HepG2 (cell line): ENCODE data around the gene APLP1. TPM values are rescaled to one million over a fixed set of nuclear protein-coding genes. Genes with fewer than 3 reads are reported as not detected.

Experiments
- ATM ChIP-seq: fragments of 450-650 bp; IDR thresholded peaks from 2 replicates; pipeline ENCODE4 v1.7.1; 2017; ENCODE audit warnings: mild to moderate bottlenecking, borderline replicate concordance
- FIP1L1 ChIP-seq: fragments of 200-400 bp; formaldehyde crosslinking; IDR thresholded peaks from 2 replicates; pipeline ENCODE4 v1.6.1; 2018; ENCODE audit warnings: low read depth, mild to moderate bottlenecking, low read length, moderate library complexity, borderline replicate concordance; ENCODE audit not compliant: insufficient read depth
- FOXK2 ChIP-seq: fragments of 450-650 bp; IDR thresholded peaks from 2 replicates; pipeline ENCODE4 v1.6.1; 2016
- GLMP ChIP-seq: sonication (generic); formaldehyde crosslinking; IDR thresholded peaks from 2 replicates; pipeline ENCODE4 v1.9.0; 2021; ENCODE audit warnings: missing genetic modification reagents, mild to moderate bottlenecking, borderline replicate concordance
- GPBP1L1 ChIP-seq: sonication (generic); formaldehyde crosslinking; IDR thresholded peaks from 2 replicates; pipeline ENCODE4 v1.5.0; 2020; ENCODE audit warnings: mild to moderate bottlenecking, missing genetic modification reagents
- KDM2A ChIP-seq: sonication (generic); formaldehyde crosslinking; IDR thresholded peaks from 2 replicates; pipeline ENCODE4 v1.4.0; 2020; ENCODE audit warnings: low read depth, missing genetic modification reagents, borderline replicate concordance
- NFYC ChIP-seq: IDR thresholded peaks from 2 replicates; pipeline ENCODE4 v1.6.1; 2016; ENCODE audit warnings: missing genetic modification reagents, missing compliant biosample characterization
- PATZ1 ChIP-seq: sonication (generic); formaldehyde crosslinking; IDR thresholded peaks from 2 replicates; pipeline ENCODE4 v1.4.0; 2020; ENCODE audit warnings: missing genetic modification reagents
- PHF8 ChIP-seq: sonication (generic); formaldehyde crosslinking; IDR thresholded peaks from 2 replicates; pipeline ENCODE4 v1.5.0; 2020; ENCODE audit warnings: missing genetic modification reagents
- SIX4 ChIP-seq: sonication (generic); formaldehyde crosslinking; IDR thresholded peaks from 2 replicates; pipeline ENCODE4 v1.4.0; 2020; ENCODE audit warnings: missing genetic modification reagents
- SKI ChIP-seq: fragments of 450-650 bp; IDR thresholded peaks from one replicate; pipeline ENCODE4 v1.6.1; 2018; ENCODE audit warnings: mild to moderate bottlenecking; ENCODE audit not compliant: partially characterized antibody
- SMAD1 ChIP-seq: sonication (generic); formaldehyde crosslinking; IDR thresholded peaks from 2 replicates; pipeline ENCODE4 v1.4.0; 2020; ENCODE audit warnings: missing genetic modification reagents, low read depth, mild to moderate bottlenecking, borderline replicate concordance
- SMARCE1 ChIP-seq: fragments of 450-650 bp; IDR thresholded peaks from 2 replicates; pipeline ENCODE4 v1.6.1; 2017; ENCODE audit warnings: borderline replicate concordance
- SSRP1 ChIP-seq: IDR thresholded peaks from 2 replicates; pipeline ENCODE4 v1.6.1; 2016; ENCODE audit warnings: control low read depth
- TARDBP ChIP-seq: sonication (generic); formaldehyde crosslinking; IDR thresholded peaks from 2 replicates; pipeline ENCODE4 v1.8.0; 2022; ENCODE audit warnings: mild to moderate bottlenecking, missing genetic modification reagents
- TEF ChIP-seq: sonication (generic); formaldehyde crosslinking; IDR thresholded peaks from 2 replicates; pipeline ENCODE4 v1.5.0; 2020; ENCODE audit warnings: missing genetic modification reagents
- TERF1 ChIP-seq: sonication (generic); formaldehyde crosslinking; IDR thresholded peaks from 2 replicates; pipeline ENCODE4 v1.8.0; 2022; ENCODE audit warnings: mild to moderate bottlenecking, missing genetic modification reagents, moderate library complexity
- ZBTB38 ChIP-seq: sonication (generic); formaldehyde crosslinking; IDR thresholded peaks from 2 replicates; pipeline ENCODE4 v1.5.1; 2020; ENCODE audit warnings: mild to moderate bottlenecking, missing genetic modification reagents
- ZNF3 ChIP-seq: IDR thresholded peaks from 2 replicates; pipeline ENCODE4 v1.7.0; 2017; ENCODE audit warnings: inconsistent platforms
- ZNF597 ChIP-seq: sonication (generic); formaldehyde crosslinking; IDR thresholded peaks from 2 replicates; pipeline ENCODE4 v1.5.0; 2020; ENCODE audit warnings: missing genetic modification reagents
- ZNF747 ChIP-seq: sonication (generic); formaldehyde crosslinking; IDR thresholded peaks from 2 replicates; pipeline ENCODE4 v1.8.1; 2023; ENCODE audit warnings: missing genetic modification reagents, mild to moderate bottlenecking, borderline replicate concordance
- ZNF775 ChIP-seq: sonication (generic); formaldehyde crosslinking; IDR thresholded peaks from 2 replicates; pipeline ENCODE4 v1.4.0; 2020; ENCODE audit warnings: missing genetic modification reagents, mild to moderate bottlenecking, moderate library complexity, borderline replicate concordance
- polyA plus RNA-seq, 8 experiments: library from polyadenylated mRNA; depleted of rRNA in 3 of 8; stranded (reverse) in 7 of 8; unstranded in 1 of 8; fragments of >200 nt; fragmentation: Illumina TruSeq in 4 of 8; extraction: Trizol in 4 of 8; gene quantifications; 2 replicates each; pipeline versions ENCODE4 v1.2.1 to v1.2.3, GENCODE V29; 2011 to 2016; ENCODE audit warnings: low read depth in 4 of 8, missing spikeins in 1 of 8, mixed read lengths in 1 of 8; ENCODE audit not compliant: insufficient read depth in 1 of 8
- total RNA-seq, 5 experiments: library from RNA; depleted of rRNA; stranded (reverse); fragments of >200 nt; fragmentation: Illumina TruSeq; extraction: Trizol; gene quantifications; 2 replicates each; pipeline ENCODE4 v1.2.3, GENCODE V29; 2016; ENCODE audit warnings: low read depth in 1 of 5

The APLP1 gene
- total and polyA plus RNA-seq, 2 of the 13 experiments (the other 11 are each of a cell fraction or from before 2014, with no cell fraction given), result 2.0 to 2.9 TPM

- TF ChIP-seq GPBP1L1 (CRISPR knock-in tag) (no peak), ATM (no peak), SMAD1 (no peak), GLMP (CRISPR knock-in tag) (no peak), SIX4 (CRISPR knock-in tag) (no peak), ZNF747 (CRISPR knock-in tag) (no peak), SKI (no peak), PHF8 (CRISPR knock-in tag) (no peak), ZNF3 (CRISPR knock-in tag) (no peak), TERF1 (CRISPR knock-in tag) (no peak), ZBTB38 (CRISPR knock-in tag) (0 out of 2 replicates have a peak, but pooled peaks have one; percentile 24), FOXK2 (no peak), ZNF597 (CRISPR knock-in tag) (no peak), TEF (CRISPR knock-in tag) (no peak), PATZ1 (CRISPR knock-in tag) (peak; percentile 88), TARDBP (CRISPR knock-in tag) (peak; percentile 31; the same call in 1 of the 2 replicates), SMARCE1 (no peak), SSRP1 (CRISPR knock-in tag) (no peak), KDM2A (CRISPR knock-in tag) (0 out of 2 replicates have a peak, but pooled peaks have one; percentile 20), ZNF775 (no peak), FIP1L1 (no peak), NFYC (CRISPR knock-in tag) (peak; percentile 76)
Observed at GRCh38 chr19:35862528-35862927, 5.8 kb upstream of the APLP1 start (continued).
